Kidney glomerular epithelial cell (primary cell): ENCODE results near the gene USP13.
A peak's percentile ranks its signal among the peaks of the same experiment; 100 is the strongest.
"Not testable (repeated sequence)": the region's sequence is repeated elsewhere in the genome, so short reads cannot be mapped to it uniquely, and the experiment has no call there.

ENCODE experiments used
- DNase-seq: peaks from one replicate; lab custom pipeline; 2025; lab: John Stamatoyannopoulos, UW

USP13 gene, protein sequence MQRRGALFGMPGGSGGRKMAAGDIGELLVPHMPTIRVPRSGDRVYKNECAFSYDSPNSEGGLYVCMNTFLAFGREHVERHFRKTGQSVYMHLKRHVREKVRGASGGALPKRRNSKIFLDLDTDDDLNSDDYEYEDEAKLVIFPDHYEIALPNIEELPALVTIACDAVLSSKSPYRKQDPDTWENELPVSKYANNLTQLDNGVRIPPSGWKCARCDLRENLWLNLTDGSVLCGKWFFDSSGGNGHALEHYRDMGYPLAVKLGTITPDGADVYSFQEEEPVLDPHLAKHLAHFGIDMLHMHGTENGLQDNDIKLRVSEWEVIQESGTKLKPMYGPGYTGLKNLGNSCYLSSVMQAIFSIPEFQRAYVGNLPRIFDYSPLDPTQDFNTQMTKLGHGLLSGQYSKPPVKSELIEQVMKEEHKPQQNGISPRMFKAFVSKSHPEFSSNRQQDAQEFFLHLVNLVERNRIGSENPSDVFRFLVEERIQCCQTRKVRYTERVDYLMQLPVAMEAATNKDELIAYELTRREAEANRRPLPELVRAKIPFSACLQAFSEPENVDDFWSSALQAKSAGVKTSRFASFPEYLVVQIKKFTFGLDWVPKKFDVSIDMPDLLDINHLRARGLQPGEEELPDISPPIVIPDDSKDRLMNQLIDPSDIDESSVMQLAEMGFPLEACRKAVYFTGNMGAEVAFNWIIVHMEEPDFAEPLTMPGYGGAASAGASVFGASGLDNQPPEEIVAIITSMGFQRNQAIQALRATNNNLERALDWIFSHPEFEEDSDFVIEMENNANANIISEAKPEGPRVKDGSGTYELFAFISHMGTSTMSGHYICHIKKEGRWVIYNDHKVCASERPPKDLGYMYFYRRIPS

DNA sequence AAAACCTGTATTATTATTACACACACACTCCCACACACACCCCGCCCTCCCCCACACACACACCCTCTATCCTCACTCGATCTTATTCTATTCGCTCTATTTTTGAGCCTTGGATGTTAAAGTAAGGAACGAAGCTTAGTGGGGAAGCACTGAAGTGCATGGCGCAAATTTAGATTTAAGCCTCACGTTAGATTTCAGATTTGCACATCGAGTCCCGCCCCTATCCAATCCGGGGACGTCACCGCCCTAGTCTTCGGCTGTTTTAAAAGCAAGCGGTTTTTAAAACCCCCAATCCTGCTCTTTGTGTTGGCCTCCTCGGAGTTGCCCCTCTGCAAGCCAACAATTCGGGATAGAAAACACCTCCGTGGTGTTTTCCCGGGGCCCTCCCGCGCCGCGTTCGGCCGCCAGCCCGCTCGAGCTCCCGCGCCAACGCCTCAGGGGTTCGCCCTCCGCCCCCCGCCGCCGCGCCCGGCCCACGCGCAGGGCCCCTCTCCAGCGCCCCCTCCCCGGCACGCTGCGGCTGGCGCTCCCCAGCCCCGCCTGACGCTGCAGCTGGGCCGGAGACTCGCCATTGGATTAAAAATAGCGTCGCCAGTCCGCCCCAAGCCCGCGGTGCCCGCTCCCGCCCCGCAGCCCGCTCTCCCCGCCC is at the start of gene USP13:
USP13 (plus strand) TSS at position 594 of the 649 bp plus-strand sequence. CDS start 186 bp downstream, outside the sequence.
- DNase-seq = peak; percentile 57

DNA sequence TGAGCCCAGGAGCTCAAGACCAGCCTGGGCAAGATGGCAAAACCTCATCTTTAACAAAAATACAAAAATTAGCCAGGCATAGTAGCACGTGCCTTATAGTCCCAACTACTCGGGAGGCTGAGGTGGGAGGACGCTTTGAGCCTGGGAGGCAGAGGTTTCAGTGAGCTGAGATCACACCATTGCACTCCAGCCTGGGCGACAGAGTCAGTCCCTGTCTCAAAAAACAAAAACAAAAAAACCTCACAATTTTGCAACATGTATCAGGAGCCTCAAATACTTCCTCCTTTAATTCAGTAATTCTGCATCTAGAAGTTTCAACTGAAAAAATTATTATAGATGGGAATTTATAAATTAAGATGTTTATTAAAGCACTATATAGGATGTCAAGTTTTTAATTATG is 49.5 kb upstream of the USP13 start:
- DNase-seq = no peak

GRCh38 chr3:179603831-179604230 is 49.0 kb upstream of the USP13 start:
- DNase-seq = peak; percentile 55

GRCh38 chr3:179604321-179605078 is 48.3 kb upstream of the USP13 start, which contains the start of the genes MRPL47 and NDUFB5:
MRPL47 (minus strand) TSS chr3:179604638; CDS start chr3:179604624, 14 bp downstream.
NDUFB5 (plus strand) TSS chr3:179604794; CDS start chr3:179604816, 22 bp downstream.
- DNase-seq = peak; percentile 97

- no peak for DNase-seq
These were observed 46.2 kb upstream of the USP13 start for GRCh38 chr3:179606534-179607085.

DNA sequence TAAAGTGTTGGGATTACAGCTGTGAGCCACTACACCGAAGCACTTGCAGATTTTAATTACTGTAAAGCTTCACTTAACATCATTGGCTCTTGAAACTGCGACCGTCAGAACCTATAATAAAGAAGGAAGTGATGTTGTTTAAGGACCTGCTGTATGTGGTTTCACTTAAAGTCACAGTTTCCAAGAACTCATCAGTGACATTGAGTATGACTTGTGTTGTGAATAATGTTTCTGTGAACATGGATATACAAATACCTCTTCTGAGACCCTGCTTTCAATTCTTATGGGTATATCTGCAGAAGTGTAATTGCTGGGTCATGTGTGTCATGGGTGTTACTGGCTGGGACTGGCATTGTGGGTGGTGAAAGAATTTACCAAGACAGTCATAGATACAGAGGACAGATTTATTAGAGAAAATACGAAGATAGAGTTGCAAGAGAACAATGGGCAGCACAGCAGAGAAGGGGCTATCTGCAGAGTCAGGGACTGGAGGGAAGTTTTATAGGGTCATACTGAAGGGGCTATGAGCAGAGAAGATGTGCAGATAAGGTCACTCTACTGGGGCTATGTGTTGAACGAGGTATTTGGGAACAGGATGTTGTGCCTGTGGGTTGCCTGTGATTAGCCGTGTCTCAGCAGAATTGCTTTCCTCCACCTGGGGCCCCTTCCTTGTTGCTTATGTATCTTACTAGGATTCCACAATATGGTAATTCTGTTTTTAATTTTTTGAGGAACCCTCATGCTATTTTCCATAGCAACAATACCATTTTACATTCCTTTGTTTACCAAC is 43.7 kb upstream of the USP13 start:
- no peak for DNase-seq

DNA sequence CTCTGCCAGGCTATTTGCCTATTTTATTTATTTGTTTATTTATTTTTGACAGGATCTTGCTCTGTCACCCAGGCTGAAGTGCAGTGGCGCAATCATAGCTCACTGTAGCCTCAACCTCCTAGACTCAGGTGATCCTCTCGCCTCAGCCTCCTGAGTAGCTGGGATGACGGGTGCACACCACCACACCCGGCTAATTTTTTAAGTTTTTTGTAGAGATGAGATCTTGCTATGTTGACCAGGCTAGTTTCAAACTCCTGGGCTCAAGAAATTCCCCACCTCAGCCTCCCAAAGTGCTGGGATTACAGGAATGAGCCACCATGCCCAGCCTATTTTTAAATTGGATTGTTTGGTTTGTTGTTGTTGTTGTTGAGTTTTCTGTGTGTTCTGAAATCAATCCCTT is 42.8 kb upstream of the USP13 start:
- no peak for DNase-seq

- DNase-seq = peak; percentile 32
These were observed 39.0 kb upstream of the USP13 start for GRCh38 chr3:179613807-179614206.

DNA sequence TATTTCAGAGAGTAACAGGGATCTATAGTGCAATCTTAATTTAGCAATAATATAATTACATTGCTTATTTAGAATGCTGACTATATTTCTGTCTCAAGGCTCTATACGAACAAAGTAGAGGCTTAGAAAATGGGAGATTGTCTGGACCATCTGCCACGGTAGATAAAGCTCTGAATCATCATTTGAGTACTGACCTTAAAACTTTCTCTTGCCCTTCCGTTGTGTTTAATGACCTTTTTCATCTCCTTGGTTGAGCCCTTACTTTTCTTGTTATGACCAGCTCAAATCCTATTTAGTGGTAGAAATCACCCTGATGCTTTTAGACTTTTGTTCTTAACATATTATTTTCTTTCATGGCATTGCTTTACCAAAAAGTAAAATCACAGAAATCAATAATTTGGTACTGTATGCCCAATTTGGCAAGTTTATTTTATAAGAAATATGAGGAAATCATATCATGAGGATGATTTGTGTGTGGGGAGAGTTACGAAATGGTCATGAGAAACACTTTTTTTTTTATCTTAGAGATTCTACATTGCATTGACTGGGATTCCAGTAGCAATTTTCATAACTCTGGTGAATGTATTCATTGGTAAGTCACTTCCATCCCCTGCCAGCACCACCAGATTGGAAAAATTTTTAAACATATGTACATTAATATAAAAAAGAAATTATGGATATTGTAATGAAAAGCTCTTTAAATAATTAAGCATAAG is 37.2 kb upstream of the USP13 start:
- DNase-seq = no peak

DNA sequence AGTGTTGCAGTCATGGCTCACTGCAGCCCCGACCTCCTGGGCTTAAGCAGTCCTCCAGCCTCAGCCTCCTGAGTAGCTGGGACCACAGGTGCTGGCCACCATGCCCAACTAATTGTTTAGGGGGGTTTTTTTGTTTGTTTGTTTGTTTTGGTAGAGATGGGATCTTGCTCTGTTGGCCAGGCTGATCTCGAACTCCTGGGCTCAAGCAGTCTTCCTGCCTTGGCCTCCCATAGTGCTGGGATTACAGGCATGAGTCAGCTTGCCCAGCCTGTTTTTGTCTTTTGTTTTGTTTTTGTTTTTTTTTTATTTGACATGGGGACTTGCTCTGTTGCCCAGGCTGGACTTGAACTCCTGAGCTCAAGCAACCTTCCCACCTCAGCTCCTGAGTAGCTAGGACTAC is 30.8 kb upstream of the USP13 start:
- no peak for DNase-seq

- no peak for DNase-seq
These were observed 28.4 kb upstream of the USP13 start for GRCh38 chr3:179624451-179624850.

- no peak for DNase-seq
These were observed 21.9 kb upstream of the USP13 start for GRCh38 chr3:179630753-179631451.

GRCh38 chr3:179640469-179640868 is 12.4 kb upstream of the USP13 start:
- DNase-seq = no peak

DNA sequence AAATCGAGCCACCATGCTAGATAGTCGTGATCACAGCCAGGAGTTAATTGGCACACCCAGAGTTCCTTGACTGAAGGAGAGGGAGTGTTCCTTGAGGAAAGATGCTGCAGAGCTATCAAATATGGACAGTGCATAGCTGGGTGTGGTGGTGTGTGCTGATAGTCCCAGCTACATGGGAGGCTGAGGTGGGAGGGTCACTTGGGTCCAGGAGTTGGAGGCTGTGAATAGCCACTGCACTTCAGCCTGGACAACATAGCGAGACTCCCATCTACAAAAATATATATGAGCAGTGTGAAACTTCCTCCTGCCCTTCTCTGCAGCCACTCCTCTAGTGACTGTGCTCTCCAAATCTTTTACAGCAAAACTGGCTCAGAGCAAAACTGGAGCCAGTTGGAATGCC is 10.0 kb upstream of the USP13 start:
- no peak for DNase-seq

GRCh38 chr3:179643837-179644236 is 9.0 kb upstream of the USP13 start:
- DNase-seq = not testable (repeated sequence)

DNA sequence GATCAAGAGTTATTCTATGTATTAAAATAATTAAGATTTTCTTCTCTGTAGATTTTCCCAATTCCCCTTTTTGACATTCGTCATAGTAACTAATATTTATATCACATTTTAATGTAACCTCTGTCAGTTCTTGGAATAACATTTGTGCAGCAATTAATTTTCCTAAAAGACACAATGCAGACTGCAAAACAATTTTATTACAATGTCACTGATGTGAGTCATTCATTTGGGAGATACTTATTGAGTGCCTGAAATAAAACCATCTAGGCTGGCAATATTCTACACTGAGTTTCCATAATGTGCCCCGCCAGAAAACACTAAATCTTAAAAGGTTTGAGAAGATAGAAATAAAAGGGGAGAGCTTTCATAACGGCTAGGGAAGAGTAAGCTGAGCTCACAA is 6.7 kb upstream of the USP13 start:
- no peak for DNase-seq

DNA sequence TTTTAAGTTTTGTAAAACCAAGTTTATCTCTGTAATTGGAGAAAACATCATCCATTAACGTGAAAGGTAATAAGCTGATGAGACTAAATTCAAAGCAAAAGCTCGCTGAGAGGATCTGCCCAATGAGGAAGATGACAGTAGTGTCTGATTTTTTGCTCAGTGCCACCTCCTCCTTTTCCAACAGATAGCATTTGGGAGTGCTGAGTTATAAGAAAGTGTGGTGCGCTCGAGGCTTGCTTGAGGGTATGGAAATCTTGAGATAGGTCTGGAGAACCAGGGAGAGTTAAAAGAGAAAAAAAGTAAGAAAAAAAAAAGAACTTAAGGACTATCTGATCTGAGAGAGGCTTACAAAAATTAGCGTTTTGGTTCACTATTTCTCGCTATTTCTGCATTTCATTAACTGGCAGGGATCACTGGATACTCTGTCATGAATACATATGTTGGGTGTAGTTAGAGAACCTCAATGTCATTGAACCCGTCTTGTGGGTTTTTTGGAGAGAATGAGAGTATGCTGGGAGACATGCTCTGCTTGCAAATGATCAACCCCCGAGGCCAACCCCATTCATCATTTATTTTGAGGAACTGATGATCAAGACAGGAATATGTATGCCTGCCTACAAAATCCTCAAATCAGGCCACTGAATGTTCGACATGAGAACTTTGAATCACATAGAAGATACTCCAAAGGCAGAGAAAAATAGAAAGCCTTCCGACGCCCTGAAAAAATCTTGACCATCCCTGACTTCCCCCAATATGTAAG is 973 bp upstream of the USP13 start:
- no peak for DNase-seq

GRCh38 chr3:179653096-179653797 is 407 bp downstream of the USP13 start:
- DNase-seq = peak; percentile 53
